Uterus (tissue), 2 donors: ENCODE measurements around the gene RPL15.

Experiments
- POLR2A ChIP-seq, 2 donors: fragments of 450-650 bp; IDR thresholded peaks; one replicate each; pipeline ENCODE4 v1.6.1; 2016; ENCODE audit warnings: antibody characterized with exemption in 2 of 2, mild to moderate bottlenecking in 1 of 2, moderate library complexity in 1 of 2
- TF ChIP-seq, protein P1 (sequence below), 4 experiments: fragments of 200-600 bp in 2 of 4; fragments of 450-650 bp in 2 of 4; sonication (generic) in 2 of 4; IDR thresholded peaks; one replicate each; pipeline ENCODE4 v1.5.1; 2016 to 2019; ENCODE audit warnings: antibody characterized with exemption in 4 of 4, mild to moderate bottlenecking in 2 of 4, moderate library complexity in 1 of 4

DNA sequence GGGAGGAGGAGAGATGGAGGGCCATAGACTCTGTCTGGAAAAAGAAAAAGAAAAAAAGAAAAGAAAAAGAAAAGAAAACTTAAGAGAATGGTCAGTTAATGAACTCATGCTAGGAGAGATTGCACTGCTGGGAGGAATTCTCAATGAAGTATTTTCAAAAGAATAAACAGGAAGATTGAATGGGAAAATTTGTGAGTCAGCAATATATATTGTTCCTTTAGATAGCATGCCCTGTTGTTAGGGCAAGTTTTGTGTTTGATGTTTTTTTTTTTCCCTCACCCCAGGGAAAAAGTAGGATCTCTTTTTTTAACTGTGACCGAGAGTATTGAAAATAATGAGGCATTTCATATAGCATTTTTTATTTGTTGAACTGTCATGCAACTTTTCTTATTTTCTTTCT is 20.4 kb downstream of the RPL15 start:
- TF ChIP-seq, protein P1, sequence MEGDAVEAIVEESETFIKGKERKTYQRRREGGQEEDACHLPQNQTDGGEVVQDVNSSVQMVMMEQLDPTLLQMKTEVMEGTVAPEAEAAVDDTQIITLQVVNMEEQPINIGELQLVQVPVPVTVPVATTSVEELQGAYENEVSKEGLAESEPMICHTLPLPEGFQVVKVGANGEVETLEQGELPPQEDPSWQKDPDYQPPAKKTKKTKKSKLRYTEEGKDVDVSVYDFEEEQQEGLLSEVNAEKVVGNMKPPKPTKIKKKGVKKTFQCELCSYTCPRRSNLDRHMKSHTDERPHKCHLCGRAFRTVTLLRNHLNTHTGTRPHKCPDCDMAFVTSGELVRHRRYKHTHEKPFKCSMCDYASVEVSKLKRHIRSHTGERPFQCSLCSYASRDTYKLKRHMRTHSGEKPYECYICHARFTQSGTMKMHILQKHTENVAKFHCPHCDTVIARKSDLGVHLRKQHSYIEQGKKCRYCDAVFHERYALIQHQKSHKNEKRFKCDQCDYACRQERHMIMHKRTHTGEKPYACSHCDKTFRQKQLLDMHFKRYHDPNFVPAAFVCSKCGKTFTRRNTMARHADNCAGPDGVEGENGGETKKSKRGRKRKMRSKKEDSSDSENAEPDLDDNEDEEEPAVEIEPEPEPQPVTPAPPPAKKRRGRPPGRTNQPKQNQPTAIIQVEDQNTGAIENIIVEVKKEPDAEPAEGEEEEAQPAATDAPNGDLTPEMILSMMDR (IDR thresholded peaks at IDR 0.05): no peak
- TF ChIP-seq POLR2A (IDR thresholded peaks at IDR 0.05): no peak
